Stimulated activated naive B cell treated with anti-CD40 and anti-IgM and Interleukin-4, amounts not matched to agents 10 μg/mL and 1 μg/mL and 100 μg/mL, for 72 hours (primary cell): ENCODE data around the gene TNFAIP1.

Experiments used
- ATAC-seq, 2 donors: fragments of 150-1000 bp; cut with Tn5 transposase; replicated peaks; 2 replicates each; pipeline ENCODE4 v1.10.0; 2021; ENCODE audit warnings: moderate library complexity in 1 of 2
- DNase-seq: peaks from one replicate; pipeline ENCODE4 v3.0.0; 2021
- H3K27ac Mint-ChIP-seq: one replicate; pipeline ENCODE4 v1.8.0; 2022; ENCODE audit warnings: mild to moderate bottlenecking, mixed read lengths
- H3K27me3 Mint-ChIP-seq, 2 donors: one replicate each; pipeline ENCODE4 v1.8.0; 2022; ENCODE audit warnings: mixed read lengths in 2 of 2
- H3K36me3 Mint-ChIP-seq, 2 donors: one replicate each; pipeline ENCODE4 v1.8.0; 2022; ENCODE audit warnings: mixed read lengths in 2 of 2, mild to moderate bottlenecking in 1 of 2
- H3K4me1 Mint-ChIP-seq, 2 donors: one replicate each; pipeline ENCODE4 v1.8.0; 2022; ENCODE audit warnings: mixed read lengths in 2 of 2, mild to moderate bottlenecking in 1 of 2
- H3K4me3 Mint-ChIP-seq, 2 donors: one replicate each; pipeline ENCODE4 v1.8.0; 2022; ENCODE audit warnings: mild to moderate bottlenecking in 2 of 2, mixed read lengths in 2 of 2, moderate library complexity in 1 of 2
- H3K9me3 Mint-ChIP-seq, 2 donors: one replicate each; pipeline ENCODE4 v1.8.0; 2022; ENCODE audit warnings: mixed read lengths in 2 of 2, mild to moderate bottlenecking in 1 of 2

The TNFAIP1 gene

GRCh38 chr17:28384281-28385036 lies 48.9 kb downstream of the TNFAIP1 start:
- Mint-ChIP-seq H3K4me3 (peak overlapping the region; percentile 86 to 91), H3K9me3 (no peaks in the 10 kb centered on the region), H3K27ac (peak overlapping the region; percentile 81), H3K4me1 (peaks cover 27 to 46% of the 10 kb centered on the region in 2 donors), H3K27me3 (peaks cover 17 to 51% of the 10 kb centered on the region in 2 donors), H3K36me3 (peaks cover 44 to 49% of the 10 kb centered on the region in 2 donors)
- DNase-seq (peak; percentile 34), ATAC-seq (peak; percentile 93)

GRCh38 chr17:28385037-28385400 lies 49.5 kb downstream of the TNFAIP1 start:
- H3K27ac Mint-ChIP-seq: peak overlapping the region; percentile 65
- peaks cover 17 to 51% of the 10 kb centered on the region in 2 donors for H3K27me3 Mint-ChIP-seq
- peak; percentile 22 to 27 for ATAC-seq
- peak overlapping the region; percentile 86 to 91 for H3K4me3 Mint-ChIP-seq
- no peak for DNase-seq
- no peaks in the 10 kb centered on the region for H3K9me3 Mint-ChIP-seq
- peaks cover 27 to 45% of the 10 kb centered on the region in 2 donors for H3K4me1 Mint-ChIP-seq
- peaks cover 50 to 53% of the 10 kb centered on the region in 2 donors for H3K36me3 Mint-ChIP-seq

- H3K4me3 Mint-ChIP-seq: peak overlapping the region; percentile 86 to 91
- DNase-seq (no peak), ATAC-seq (no peak)
- H3K27ac Mint-ChIP-seq: peak overlapping the region; percentile 65
- H3K9me3 Mint-ChIP-seq: no peaks in the 10 kb centered on the region
- peaks cover 50 to 53% of the 10 kb centered on the region in 2 donors for H3K36me3 Mint-ChIP-seq
- peaks cover 24 to 42% of the 10 kb centered on the region in 2 donors for H3K4me1 Mint-ChIP-seq
- H3K27me3 Mint-ChIP-seq: peaks cover 17 to 50% of the 10 kb centered on the region in 2 donors
Measured at GRCh38 chr17:28385406-28385805, 49.8 kb downstream of the TNFAIP1 start.

- DNase-seq: no peak
- Mint-ChIP-seq H3K4me1 (peaks cover 22 to 32% of the 10 kb centered on the region in 2 donors), H3K27me3 (peaks cover 17 to 41% of the 10 kb centered on the region in 2 donors), H3K4me3 (no peak overlapping the region), H3K9me3 (no peaks in the 10 kb centered on the region), H3K36me3 (peaks cover 53 to 56% of the 10 kb centered on the region in 2 donors), H3K27ac (no peak overlapping the region)
- ATAC-seq: no peak
Measured at GRCh38 chr17:28386391-28386790, 50.8 kb downstream of the TNFAIP1 start.

GRCh38 chr17:28388106-28388505 lies 52.5 kb downstream of the TNFAIP1 start:
- H3K36me3 Mint-ChIP-seq: peaks cover 47 to 49% of the 10 kb centered on the region in 2 donors
- H3K27ac Mint-ChIP-seq: no peak overlapping the region
- DNase-seq: no peak
- no peak overlapping the region for H3K4me3 Mint-ChIP-seq
- no peak for ATAC-seq
- peaks cover 9 to 24% of the 10 kb centered on the region in 2 donors for H3K27me3 Mint-ChIP-seq
- no peaks in the 10 kb centered on the region for H3K9me3 Mint-ChIP-seq
- H3K4me1 Mint-ChIP-seq: peaks cover 17 to 22% of the 10 kb centered on the region in 2 donors

- Mint-ChIP-seq H3K4me3 (no peak overlapping the region), H3K27me3 (peaks cover 3 to 5% of the 10 kb centered on the region in 2 donors), H3K36me3 (peaks cover 47 to 48% of the 10 kb centered on the region in 2 donors), H3K27ac (no peak overlapping the region), H3K4me1 (peaks cover 3 to 4% of the 10 kb centered on the region in 2 donors), H3K9me3 (no peaks in the 10 kb centered on the region)
- DNase-seq (no peak), ATAC-seq (no peak)
Measured at GRCh38 chr17:28390141-28390540, 54.6 kb downstream of the TNFAIP1 start.

GRCh38 chr17:28390563-28390962 lies 55.0 kb downstream of the TNFAIP1 start:
- Mint-ChIP-seq H3K9me3 (no peaks in the 10 kb centered on the region), H3K4me1 (peaks cover under 1% of the 10 kb centered on the region in 2 donors), H3K4me3 (no peak overlapping the region), H3K27ac (no peak overlapping the region), H3K36me3 (peaks cover 48 to 49% of the 10 kb centered on the region in 2 donors), H3K27me3 (peaks cover 0 to under 1% of the 10 kb centered on the region in 2 donors)
- DNase-seq (no peak), ATAC-seq (no peak)

- Mint-ChIP-seq H3K27me3 (no peaks in the 10 kb centered on the region), H3K9me3 (no peaks in the 10 kb centered on the region), H3K27ac (no peak overlapping the region)
Measured at GRCh38 chr17:28390984-28391383, 55.4 kb downstream of the TNFAIP1 start.

GRCh38 chr17:28391401-28391800 lies 55.8 kb downstream of the TNFAIP1 start:
- Mint-ChIP-seq H3K9me3 (no peaks in the 10 kb centered on the region), H3K27ac (no peak overlapping the region), H3K4me1 (no peaks in the 10 kb centered on the region), H3K27me3 (no peaks in the 10 kb centered on the region), H3K36me3 (peaks cover 48 to 52% of the 10 kb centered on the region in 2 donors), H3K4me3 (no peak overlapping the region)
- no peak for DNase-seq
- no peak for ATAC-seq

More at GRCh38 chr17:28390984-28391383, 55.4 kb downstream of the TNFAIP1 start:
- ATAC-seq (no peak), DNase-seq (no peak)
- Mint-ChIP-seq H3K4me3 (no peak overlapping the region), H3K4me1 (no peaks in the 10 kb centered on the region), H3K36me3 (peaks cover 48 to 52% of the 10 kb centered on the region in 2 donors)

GRCh38 chr17:28392491-28392890 lies 56.9 kb downstream of the TNFAIP1 start:
- Mint-ChIP-seq H3K36me3 (peaks cover 47 to 53% of the 10 kb centered on the region in 2 donors), H3K4me1 (no peaks in the 10 kb centered on the region), H3K27me3 (no peaks in the 10 kb centered on the region), H3K4me3 (no peak overlapping the region), H3K27ac (no peak overlapping the region), H3K9me3 (no peaks in the 10 kb centered on the region)
- DNase-seq (no peak), ATAC-seq (no peak)

GRCh38 chr17:28394337-28395116 lies 59.0 kb downstream of the TNFAIP1 start:
- no peaks in the 10 kb centered on the region for H3K27me3 Mint-ChIP-seq
- peaks cover 45 to 51% of the 10 kb centered on the region in 2 donors for H3K36me3 Mint-ChIP-seq
- peaks cover 9 to 12% of the 10 kb centered on the region in 2 donors for H3K4me1 Mint-ChIP-seq
- no peaks in the 10 kb centered on the region for H3K9me3 Mint-ChIP-seq
- DNase-seq (no peak), ATAC-seq (no peak)
- H3K27ac Mint-ChIP-seq: no peak overlapping the region
- H3K4me3 Mint-ChIP-seq: no peak overlapping the region

GRCh38 chr17:28395426-28395825 lies 59.9 kb downstream of the TNFAIP1 start:
- Mint-ChIP-seq H3K27ac (no peak overlapping the region), H3K4me1 (peaks cover 9 to 12% of the 10 kb centered on the region in 2 donors), H3K27me3 (no peaks in the 10 kb centered on the region), H3K36me3 (peaks cover 37 to 42% of the 10 kb centered on the region in 2 donors), H3K4me3 (no peak overlapping the region), H3K9me3 (no peaks in the 10 kb centered on the region)
- ATAC-seq: no peak
- no peak for DNase-seq

GRCh38 chr17:28395968-28396367 lies 60.4 kb downstream of the TNFAIP1 start:
- Mint-ChIP-seq H3K27ac (no peak overlapping the region), H3K36me3 (peaks cover 32 to 36% of the 10 kb centered on the region in 2 donors), H3K27me3 (no peaks in the 10 kb centered on the region), H3K4me3 (no peak overlapping the region), H3K4me1 (peaks cover 9 to 12% of the 10 kb centered on the region in 2 donors), H3K9me3 (no peaks in the 10 kb centered on the region)
- no peak for ATAC-seq
- no peak for DNase-seq
